ENCODE measurements around the gene GEN1.

Gene GEN1

GRCh38 chr2:17756668-17757067 is 2.7 kb downstream of the GEN1 start:
- Histone ChIP-seq H3K27ac (ENCODE audit: low read depth, low read length) (no peak overlapping the region), H2AFZ (ENCODE audit: low read depth, low read length, severe bottlenecking) (no peak overlapping the region), H3K27me3 (ENCODE audit: low read length) (no peaks in the 10 kb centered on the region), H3F3A (ENCODE audit: insufficient read depth) (peaks cover 26% of the 10 kb centered on the region), H3K4me3 (ENCODE audit: insufficient read depth, low read length, poor library complexity, severe bottlenecking) (peak overlapping the region; percentile 29), H4K20me1 (ENCODE audit: low read depth, low read length) (peaks cover 31% of the 10 kb centered on the region), H3K79me2 (ENCODE audit: insufficient read depth, low read length) (peaks cover 92% of the 10 kb centered on the region), H3K4me2 (ENCODE audit: low read depth, low read length, poor library complexity, severe bottlenecking) (peak overlapping the region; percentile 99), H3K36me3 (ENCODE audit: low read length) (peaks cover 26% of the 10 kb centered on the region), H3K9ac (ENCODE audit: low read length) (no peak overlapping the region; the same call in 1 of the 2 replicates), H3K9me3 (ENCODE audit: insufficient read depth, low read length) (no peaks in the 10 kb centered on the region), H3K9me2 (replicated peaks; ENCODE audit: insufficient read depth, low read length) (no peaks in the 10 kb centered on the region)
- TF ChIP-seq EZH2phosphoT487 (conservative IDR thresholded peaks at IDR 0.05; ENCODE audit: low read length), result no peak
- TF ChIP-seq, protein P1, sequence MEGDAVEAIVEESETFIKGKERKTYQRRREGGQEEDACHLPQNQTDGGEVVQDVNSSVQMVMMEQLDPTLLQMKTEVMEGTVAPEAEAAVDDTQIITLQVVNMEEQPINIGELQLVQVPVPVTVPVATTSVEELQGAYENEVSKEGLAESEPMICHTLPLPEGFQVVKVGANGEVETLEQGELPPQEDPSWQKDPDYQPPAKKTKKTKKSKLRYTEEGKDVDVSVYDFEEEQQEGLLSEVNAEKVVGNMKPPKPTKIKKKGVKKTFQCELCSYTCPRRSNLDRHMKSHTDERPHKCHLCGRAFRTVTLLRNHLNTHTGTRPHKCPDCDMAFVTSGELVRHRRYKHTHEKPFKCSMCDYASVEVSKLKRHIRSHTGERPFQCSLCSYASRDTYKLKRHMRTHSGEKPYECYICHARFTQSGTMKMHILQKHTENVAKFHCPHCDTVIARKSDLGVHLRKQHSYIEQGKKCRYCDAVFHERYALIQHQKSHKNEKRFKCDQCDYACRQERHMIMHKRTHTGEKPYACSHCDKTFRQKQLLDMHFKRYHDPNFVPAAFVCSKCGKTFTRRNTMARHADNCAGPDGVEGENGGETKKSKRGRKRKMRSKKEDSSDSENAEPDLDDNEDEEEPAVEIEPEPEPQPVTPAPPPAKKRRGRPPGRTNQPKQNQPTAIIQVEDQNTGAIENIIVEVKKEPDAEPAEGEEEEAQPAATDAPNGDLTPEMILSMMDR (IDR thresholded peaks at IDR 0.05; ENCODE audit: insufficient read depth, low read length, poor library complexity, severe bottlenecking), result no peak

GRCh38 chr2:17757321-17757720 is 3.4 kb downstream of the GEN1 start:
- no peak overlapping the region; the same call in 1 of the 2 replicates for H3K9ac ChIP-seq (ENCODE audit: low read length)

GRCh38 chr2:17758118-17758517 is 4.2 kb downstream of the GEN1 start:
- Histone ChIP-seq H3K4me2 (ENCODE audit: low read depth, low read length, poor library complexity, severe bottlenecking) (peak overlapping the region; percentile 99), H4K20me1 (ENCODE audit: low read depth, low read length) (peaks cover 37% of the 10 kb centered on the region), H3K9ac (ENCODE audit: low read length) (no peak overlapping the region), H3K27me3 (ENCODE audit: low read length) (no peaks in the 10 kb centered on the region), H3K9me2 (replicated peaks; ENCODE audit: insufficient read depth, low read length) (no peaks in the 10 kb centered on the region), H3F3A (ENCODE audit: insufficient read depth) (peaks cover 11% of the 10 kb centered on the region; the same call in 1 of the 2 replicates), H3K27ac (ENCODE audit: low read depth, low read length) (no peak overlapping the region), H2AFZ (ENCODE audit: low read depth, low read length, severe bottlenecking) (no peak overlapping the region), H3K79me2 (ENCODE audit: insufficient read depth, low read length) (peaks cover 84% of the 10 kb centered on the region), H3K9me3 (ENCODE audit: insufficient read depth, low read length) (no peaks in the 10 kb centered on the region), H3K36me3 (ENCODE audit: low read length) (peaks cover 35% of the 10 kb centered on the region), H3K4me3 (ENCODE audit: insufficient read depth, low read length, poor library complexity, severe bottlenecking) (no peak overlapping the region)
- TF ChIP-seq, protein P1 (IDR thresholded peaks at IDR 0.05; ENCODE audit: insufficient read depth, low read length, poor library complexity, severe bottlenecking), result no peak
- no peak for TF ChIP-seq EZH2phosphoT487 (conservative IDR thresholded peaks at IDR 0.05; ENCODE audit: low read length)

More at GRCh38 chr2:17757321-17757720, 3.4 kb downstream of the GEN1 start:
- no peak overlapping the region for H3K4me3 ChIP-seq (ENCODE audit: insufficient read depth, low read length, poor library complexity, severe bottlenecking)
- peak overlapping the region; percentile 99 for H3K4me2 ChIP-seq (ENCODE audit: low read depth, low read length, poor library complexity, severe bottlenecking)
- H2AFZ ChIP-seq (ENCODE audit: low read depth, low read length, severe bottlenecking), result no peak overlapping the region
- H3K79me2 ChIP-seq (ENCODE audit: insufficient read depth, low read length), result peaks cover 86% of the 10 kb centered on the region
- no peak overlapping the region for H3K27ac ChIP-seq (ENCODE audit: low read depth, low read length)
- H3K9me2 ChIP-seq (replicated peaks; ENCODE audit: insufficient read depth, low read length), result no peaks in the 10 kb centered on the region
- H3K9me3 ChIP-seq (ENCODE audit: insufficient read depth, low read length), result no peaks in the 10 kb centered on the region
- H3F3A ChIP-seq (ENCODE audit: insufficient read depth), result peaks cover 19% of the 10 kb centered on the region
- H3K27me3 ChIP-seq (ENCODE audit: low read length), result no peaks in the 10 kb centered on the region
- no peak for TF ChIP-seq EZH2phosphoT487 (conservative IDR thresholded peaks at IDR 0.05; ENCODE audit: low read length)
- TF ChIP-seq, protein P1 (IDR thresholded peaks at IDR 0.05; ENCODE audit: insufficient read depth, low read length, poor library complexity, severe bottlenecking), result no peak
- H3K36me3 ChIP-seq (ENCODE audit: low read length), result peaks cover 27% of the 10 kb centered on the region
- H4K20me1 ChIP-seq (ENCODE audit: low read depth, low read length), result peaks cover 31% of the 10 kb centered on the region
